C4-2B (cell line): Measurements from ENCODE around the gene OVCH1.

ENCODE experiments used
- ZFX ChIP-seq: fragments of 450-650 bp; IDR thresholded peaks from 2 replicates; pipeline ENCODE4 v1.6.1; 2017
- TF ChIP-seq, protein P1 (sequence below): fragments of 450-650 bp; conservative IDR thresholded peaks from 2 replicates; pipeline ENCODE4 v1.5.1; 2017; ENCODE audit warnings: mild to moderate bottlenecking

DNA sequence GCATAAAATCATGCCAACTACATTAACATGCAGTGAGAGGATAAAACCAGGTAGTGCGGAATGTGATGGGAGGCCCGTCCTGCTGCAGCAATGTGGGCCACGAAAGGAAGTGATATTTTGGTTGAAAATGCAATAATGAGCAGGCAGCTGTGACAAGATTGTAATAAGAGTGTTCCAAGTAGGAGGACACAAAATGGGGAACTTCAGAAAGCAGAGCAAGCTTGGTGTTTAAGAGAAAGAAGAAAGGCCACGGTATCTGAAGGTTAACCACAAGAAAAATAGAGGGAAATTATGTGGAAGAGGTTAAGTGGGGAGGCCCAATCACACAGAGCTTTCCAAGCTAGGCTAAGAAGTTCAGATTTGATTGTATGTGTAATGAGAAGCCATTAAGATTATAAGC is 34.3 kb downstream of the OVCH1 start:
- TF ChIP-seq, protein P1, sequence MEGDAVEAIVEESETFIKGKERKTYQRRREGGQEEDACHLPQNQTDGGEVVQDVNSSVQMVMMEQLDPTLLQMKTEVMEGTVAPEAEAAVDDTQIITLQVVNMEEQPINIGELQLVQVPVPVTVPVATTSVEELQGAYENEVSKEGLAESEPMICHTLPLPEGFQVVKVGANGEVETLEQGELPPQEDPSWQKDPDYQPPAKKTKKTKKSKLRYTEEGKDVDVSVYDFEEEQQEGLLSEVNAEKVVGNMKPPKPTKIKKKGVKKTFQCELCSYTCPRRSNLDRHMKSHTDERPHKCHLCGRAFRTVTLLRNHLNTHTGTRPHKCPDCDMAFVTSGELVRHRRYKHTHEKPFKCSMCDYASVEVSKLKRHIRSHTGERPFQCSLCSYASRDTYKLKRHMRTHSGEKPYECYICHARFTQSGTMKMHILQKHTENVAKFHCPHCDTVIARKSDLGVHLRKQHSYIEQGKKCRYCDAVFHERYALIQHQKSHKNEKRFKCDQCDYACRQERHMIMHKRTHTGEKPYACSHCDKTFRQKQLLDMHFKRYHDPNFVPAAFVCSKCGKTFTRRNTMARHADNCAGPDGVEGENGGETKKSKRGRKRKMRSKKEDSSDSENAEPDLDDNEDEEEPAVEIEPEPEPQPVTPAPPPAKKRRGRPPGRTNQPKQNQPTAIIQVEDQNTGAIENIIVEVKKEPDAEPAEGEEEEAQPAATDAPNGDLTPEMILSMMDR, result no peak
- no peak for TF ChIP-seq ZFX
